Measurements from ENCODE around the gene LIMS2. TPM values are rescaled to one million over a fixed set of nuclear protein-coding genes. Genes with fewer than 3 reads are reported as not detected.

The LIMS2 gene
- total RNA-seq, 2 experiments from 2014 or later: 4.5 to 11.4 TPM

GRCh38 chr2:127624756-127625571 lies 50.4 kb downstream of the LIMS2 start:
- Mint-ChIP-seq H3K4me3 (no peak overlapping the region), H3K27me3 (no peaks in the 10 kb centered on the region), H3K36me3 (no peaks in the 10 kb centered on the region), H3K4me1 (no peaks in the 10 kb centered on the region), H3K9me3 (ENCODE audit: low read depth) (no peaks in the 10 kb centered on the region), H3K27ac (no peak overlapping the region)
- DNase-seq (no peak), ATAC-seq (no peak)
- CTCF ChIA-PET: interaction anchor here (1.8 kb wide), 1 partner anchor 9 kb away, joined by 5 read pairs; no protein-coding TSS in a partner anchor

DNA sequence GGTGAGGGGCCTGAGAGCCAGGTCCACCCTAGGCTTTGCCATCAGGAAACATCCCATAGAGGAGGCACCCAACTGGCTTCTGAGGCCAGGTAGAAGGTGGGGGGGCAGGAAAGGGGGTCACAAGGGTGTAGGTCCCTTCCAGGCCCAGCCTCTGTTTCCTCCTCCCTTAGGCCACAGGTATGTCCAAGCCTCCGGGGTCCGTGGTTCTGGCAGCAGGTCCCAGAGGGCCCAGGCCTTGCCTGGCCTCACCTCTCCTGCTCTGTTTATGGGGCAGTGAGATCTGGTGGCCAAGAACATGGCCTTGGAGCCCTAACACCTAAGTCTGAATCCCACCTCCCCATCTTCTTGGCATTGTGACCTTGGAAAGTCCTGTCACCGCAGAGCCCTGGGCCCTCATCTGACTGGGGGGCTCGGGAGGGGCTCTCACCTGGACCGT lies 51.0 kb downstream of the LIMS2 start:
- no peaks in the 10 kb centered on the region for H3K4me1 Mint-ChIP-seq
- H3K4me3 Mint-ChIP-seq: no peak overlapping the region
- no peak overlapping the region for H3K27ac Mint-ChIP-seq
- no peaks in the 10 kb centered on the region for H3K36me3 Mint-ChIP-seq
- H3K27me3 Mint-ChIP-seq: no peaks in the 10 kb centered on the region
- ATAC-seq: no peak
- H3K9me3 Mint-ChIP-seq (ENCODE audit: low read depth): no peaks in the 10 kb centered on the region
- DNase-seq: no peak
- CTCF ChIA-PET: interaction anchor here (1.8 kb wide), 1 partner anchor 9 kb away, joined by 5 read pairs; no protein-coding TSS in a partner anchor

DNA sequence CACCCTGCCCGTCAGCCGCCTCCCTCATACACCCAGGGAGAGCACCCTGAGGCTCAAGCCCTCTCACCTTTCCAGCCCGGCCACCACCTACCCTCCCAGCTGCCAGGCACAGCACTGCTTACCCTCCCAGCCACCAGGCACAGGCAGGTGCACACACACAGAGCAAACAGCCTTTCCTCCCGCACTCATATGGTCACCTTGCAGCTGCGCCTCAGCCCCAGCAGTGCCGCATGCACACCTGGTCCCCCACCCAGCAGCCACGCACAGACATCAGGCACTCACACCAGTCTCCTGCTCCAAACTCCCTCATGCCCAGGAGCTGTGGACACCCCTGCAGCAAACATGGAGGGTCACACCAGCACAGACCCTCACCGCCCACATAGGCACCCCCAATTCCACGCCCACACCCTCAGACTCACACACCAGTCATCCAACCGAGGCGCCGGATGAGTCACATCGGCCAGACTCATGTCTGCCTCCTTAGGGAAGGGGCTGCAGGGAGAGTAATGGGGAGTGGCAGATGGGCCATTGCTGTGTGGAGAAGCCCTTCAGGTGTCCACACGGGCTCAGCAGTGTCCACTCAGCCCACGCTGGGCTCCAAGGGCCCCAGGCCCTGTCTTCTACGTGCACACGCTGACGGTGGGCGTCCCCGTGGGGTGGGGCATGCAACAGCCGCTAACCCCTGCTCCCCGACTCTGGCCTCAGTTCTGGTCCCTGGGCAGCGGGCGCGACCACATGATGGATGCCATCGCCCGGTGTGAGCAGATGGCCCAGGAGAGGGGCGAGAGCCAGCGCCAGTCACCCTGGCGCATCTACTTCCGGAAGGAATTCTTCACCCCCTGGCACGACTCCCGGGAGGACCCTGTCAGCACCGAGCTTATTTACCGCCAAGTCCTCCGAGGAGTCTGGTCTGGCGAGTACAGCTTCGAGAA lies 51.7 kb downstream of the LIMS2 start:
- no peak for DNase-seq
- Mint-ChIP-seq H3K27me3 (no peaks in the 10 kb centered on the region), H3K36me3 (no peaks in the 10 kb centered on the region), H3K27ac (no peak overlapping the region), H3K4me3 (no peak overlapping the region), H3K4me1 (no peaks in the 10 kb centered on the region), H3K9me3 (ENCODE audit: low read depth) (no peaks in the 10 kb centered on the region)
- CTCF ChIA-PET: interaction anchor here (1.8 kb wide), 1 partner anchor 8 kb away, joined by 5 read pairs; no protein-coding TSS in a partner anchor
- ATAC-seq: no peak

- Mint-ChIP-seq H3K4me1 (no peaks in the 10 kb centered on the region), H3K4me3 (no peak overlapping the region), H3K36me3 (no peaks in the 10 kb centered on the region), H3K27ac (no peak overlapping the region), H3K27me3 (peaks cover 3% of the 10 kb centered on the region), H3K9me3 (ENCODE audit: low read depth) (no peaks in the 10 kb centered on the region)
- ATAC-seq: no peak
- no peak for DNase-seq
- CTCF ChIA-PET: no interaction called here
Observed at GRCh38 chr2:127622561-127623387, 52.6 kb downstream of the LIMS2 start.

DNA sequence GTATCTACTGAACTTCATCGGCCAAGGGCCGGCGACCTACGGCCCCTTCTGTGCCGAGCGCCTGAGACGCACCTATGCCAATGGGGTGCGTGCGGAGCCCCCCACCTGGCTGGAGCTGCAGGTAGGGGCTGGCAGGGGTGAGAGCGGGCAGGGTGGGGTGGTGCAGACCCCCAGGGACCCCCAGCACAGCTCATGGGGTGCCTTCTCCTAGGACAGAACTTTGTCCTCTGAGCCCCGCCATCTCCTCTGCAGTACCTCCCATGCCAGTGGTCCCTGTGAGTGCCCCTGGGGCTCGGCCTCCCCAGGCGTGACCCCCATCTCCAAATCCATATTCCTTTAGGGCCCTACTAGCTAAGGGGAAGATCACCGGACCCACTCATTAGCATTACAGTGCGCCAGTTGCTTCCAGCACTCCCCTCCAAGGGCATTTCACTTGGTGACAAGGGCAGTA lies 53.3 kb downstream of the LIMS2 start:
- no peaks in the 10 kb centered on the region for H3K9me3 Mint-ChIP-seq (ENCODE audit: low read depth)
- no peak for DNase-seq
- H3K27ac Mint-ChIP-seq: no peak overlapping the region
- CTCF ChIA-PET: no interaction called here
- no peaks in the 10 kb centered on the region for H3K4me1 Mint-ChIP-seq
- ATAC-seq: no peak
- no peak overlapping the region for H3K4me3 Mint-ChIP-seq
- H3K36me3 Mint-ChIP-seq: no peaks in the 10 kb centered on the region
- H3K27me3 Mint-ChIP-seq: peaks cover 7% of the 10 kb centered on the region

DNA sequence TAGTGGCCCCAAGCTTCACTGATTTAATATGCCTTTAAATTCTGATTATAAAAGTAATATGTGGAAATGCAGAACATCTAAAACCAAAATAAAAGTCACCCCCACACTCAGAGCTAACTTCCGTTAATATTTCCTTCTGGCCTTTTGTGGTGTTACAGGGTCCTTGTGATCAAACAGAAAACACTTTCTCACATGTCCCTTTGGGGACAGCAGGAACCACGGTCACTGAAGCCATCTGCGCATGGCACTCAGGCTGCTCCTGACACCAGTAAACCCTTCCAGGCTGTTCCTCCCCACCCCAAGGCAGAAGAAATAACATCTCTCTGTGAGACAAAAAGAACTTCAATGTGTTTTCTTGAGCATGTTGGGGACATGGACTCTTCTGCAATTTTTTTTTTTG lies 54.5 kb downstream of the LIMS2 start:
- CTCF ChIA-PET: no interaction called here
- Mint-ChIP-seq H3K36me3 (no peaks in the 10 kb centered on the region), H3K9me3 (ENCODE audit: low read depth) (no peaks in the 10 kb centered on the region), H3K27me3 (peaks cover 18% of the 10 kb centered on the region), H3K27ac (no peak overlapping the region), H3K4me1 (peaks cover 7% of the 10 kb centered on the region), H3K4me3 (no peak overlapping the region)
- no peak for DNase-seq
- ATAC-seq: no peak

GRCh38 chr2:127619877-127620705 lies 55.2 kb downstream of the LIMS2 start:
- Mint-ChIP-seq H3K4me3 (no peak overlapping the region), H3K36me3 (no peaks in the 10 kb centered on the region), H3K4me1 (peaks cover 9% of the 10 kb centered on the region), H3K27ac (no peak overlapping the region), H3K27me3 (peaks cover 25% of the 10 kb centered on the region), H3K9me3 (ENCODE audit: low read depth) (no peaks in the 10 kb centered on the region)
- ATAC-seq: no peak
- CTCF ChIA-PET: no interaction called here
- DNase-seq: no peak

GRCh38 chr2:127619203-127619590 lies 56.1 kb downstream of the LIMS2 start:
- DNase-seq: no peak
- Mint-ChIP-seq H3K4me1 (peaks cover 9% of the 10 kb centered on the region), H3K4me3 (no peak overlapping the region), H3K36me3 (no peaks in the 10 kb centered on the region), H3K9me3 (ENCODE audit: low read depth) (no peaks in the 10 kb centered on the region), H3K27me3 (peaks cover 34% of the 10 kb centered on the region), H3K27ac (no peak overlapping the region)
- CTCF ChIA-PET: no interaction called here
- ATAC-seq: no peak

DNA sequence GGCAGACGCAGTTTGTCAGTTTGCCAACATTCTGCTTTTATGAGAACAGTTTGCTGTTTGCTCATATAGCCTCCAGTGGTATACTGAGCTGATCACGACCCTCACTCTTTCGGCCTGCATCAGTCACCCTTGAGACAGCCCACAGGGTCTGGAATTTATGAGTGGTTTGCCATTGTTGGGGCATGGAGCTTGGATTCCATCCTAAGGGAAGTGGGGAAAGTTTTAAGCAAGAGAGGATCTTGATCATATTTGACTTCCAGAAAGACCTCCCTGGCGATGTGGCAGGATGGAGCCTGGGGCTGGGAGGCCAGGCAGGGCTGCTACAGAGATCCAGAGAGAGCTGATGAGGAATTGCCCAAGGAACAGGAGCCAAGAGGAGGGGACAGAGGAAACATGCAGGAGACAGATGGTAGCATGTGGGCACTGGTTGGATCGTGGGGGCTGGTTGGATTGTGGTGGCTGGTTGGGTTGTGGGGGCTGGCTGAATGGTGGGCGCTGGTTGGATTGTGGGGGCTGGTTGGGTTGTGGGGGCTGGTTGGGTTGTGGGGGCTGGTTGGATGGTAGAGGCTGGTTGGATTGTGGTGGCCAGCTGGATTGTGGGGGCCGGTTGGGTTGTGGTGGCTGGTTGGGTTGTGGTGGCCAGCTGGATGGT lies 56.7 kb downstream of the LIMS2 start:
- DNase-seq (no peak), ATAC-seq (no peak)
- Mint-ChIP-seq H3K36me3 (no peaks in the 10 kb centered on the region), H3K9me3 (ENCODE audit: low read depth) (no peaks in the 10 kb centered on the region), H3K27ac (no peak overlapping the region), H3K4me3 (no peak overlapping the region), H3K27me3 (peaks cover 38% of the 10 kb centered on the region), H3K4me1 (peaks cover 9% of the 10 kb centered on the region)
- CTCF ChIA-PET: no interaction called here

DNA sequence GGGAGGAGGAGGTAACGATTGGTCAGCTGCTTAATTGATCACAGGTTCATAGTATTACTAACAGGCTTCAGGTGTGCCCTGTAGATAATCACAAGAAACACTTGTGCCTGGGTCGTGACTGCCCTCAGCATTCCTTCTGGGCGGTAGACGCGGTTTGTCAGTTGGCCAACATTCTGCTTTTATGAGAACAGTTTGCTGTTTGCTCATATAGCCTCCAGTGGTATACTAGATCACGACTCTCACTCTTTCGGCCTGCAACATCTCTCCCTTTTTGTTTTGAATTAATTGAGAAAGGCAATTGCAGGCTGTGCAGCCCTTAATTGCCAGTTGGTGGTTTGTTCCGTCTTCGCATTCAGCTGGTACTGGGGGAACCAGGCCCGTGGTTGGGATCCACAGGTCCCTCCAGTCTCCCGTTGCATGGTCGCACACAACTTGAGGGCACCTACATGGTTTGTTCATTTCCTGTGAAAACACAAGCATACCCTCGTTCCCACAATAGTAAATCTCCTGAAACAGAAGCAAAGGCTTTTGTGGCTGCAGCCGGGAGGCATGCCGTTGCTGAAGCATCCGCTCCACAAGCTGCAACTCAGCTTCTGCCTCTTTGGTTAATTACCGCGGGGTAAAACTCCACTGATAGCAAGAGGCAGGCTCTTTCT lies 59.7 kb downstream of the LIMS2 start:
- H3K27ac Mint-ChIP-seq: no peak overlapping the region
- H3K4me3 Mint-ChIP-seq: no peak overlapping the region
- no peak for ATAC-seq
- CTCF ChIA-PET: interaction anchor here (0.8 to 1.6 kb wide), 2 partner anchors 9 to 25 kb away, joined by 3 to 5 read pairs; no protein-coding TSS in a partner anchor
- no peaks in the 10 kb centered on the region for H3K9me3 Mint-ChIP-seq (ENCODE audit: low read depth)
- no peak for DNase-seq
- H3K4me1 Mint-ChIP-seq: peaks cover 9% of the 10 kb centered on the region
- H3K36me3 Mint-ChIP-seq: no peaks in the 10 kb centered on the region
- H3K27me3 Mint-ChIP-seq: peaks cover 48% of the 10 kb centered on the region

DNA sequence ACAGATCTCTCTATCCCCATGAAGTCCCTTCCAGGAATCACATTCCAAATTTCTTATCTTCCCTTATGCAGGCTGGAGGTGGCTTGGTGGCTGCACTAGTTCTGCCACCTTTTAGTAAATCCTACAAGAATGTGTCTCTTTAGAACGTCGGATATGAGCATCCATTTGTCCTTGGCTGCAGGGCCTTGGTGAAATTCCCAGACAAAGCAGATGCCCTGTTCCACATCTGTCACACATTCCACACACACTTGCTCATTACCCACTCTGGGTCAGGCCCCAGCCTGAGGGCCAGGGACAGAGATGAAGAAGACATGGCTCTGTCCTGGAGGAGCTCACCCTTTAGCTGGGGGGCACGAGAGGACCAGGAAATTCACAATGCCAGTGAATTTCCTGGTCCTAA lies 60.6 kb downstream of the LIMS2 start:
- CTCF ChIA-PET: interaction anchor here (1.6 kb wide), 1 partner anchor 10 kb away, joined by 5 read pairs; no protein-coding TSS in a partner anchor

More for the DNA sequence above, 60.6 kb downstream of the LIMS2 start:
- Mint-ChIP-seq H3K36me3 (no peaks in the 10 kb centered on the region), H3K27ac (no peak overlapping the region), H3K4me3 (no peak overlapping the region), H3K9me3 (ENCODE audit: low read depth) (no peaks in the 10 kb centered on the region), H3K4me1 (peaks cover 9% of the 10 kb centered on the region), H3K27me3 (peaks cover 49% of the 10 kb centered on the region)
- no peak for DNase-seq
- ATAC-seq: no peak
